Measurements from ENCODE around the gene EPX. TPM values are rescaled to one million over a fixed set of nuclear protein-coding genes. Genes with fewer than 3 reads are reported as not detected.
A peak's percentile ranks its signal among the peaks of the same experiment; 100 is the strongest.

Gene EPX
- polyA plus RNA-seq, 2 of the 4 experiments (the other 2 are of a cell fraction), result not detected

- TF ChIP-seq CBX2 (IDR thresholded peaks at IDR 0.05; ENCODE audit: borderline replicate concordance, low read depth) (no peak), KDM1A (IDR thresholded peaks at IDR 0.05; ENCODE audit: low read depth) (no peak), ESRRA (IDR thresholded peaks at IDR 0.05; ENCODE audit: borderline replicate concordance, low read length) (no peak), EHMT2 (IDR thresholded peaks at IDR 0.05; ENCODE audit: low read depth) (peak; percentile 65; the same call in 1 of the 2 replicates), RNF2 (IDR thresholded peaks at IDR 0.05; ENCODE audit: borderline replicate concordance, low read depth) (no peak), ELK1 (IDR thresholded peaks at IDR 0.05; ENCODE audit: low read depth, low read length) (no peak), KDM5A (IDR thresholded peaks at IDR 0.05) (peak; percentile 88), MYC (IDR thresholded peaks at IDR 0.05; ENCODE audit: borderline replicate concordance, low read length) (peak; percentile 49; the same call in 1 of the 2 replicates), TFCP2L1 (CRISPR knock-in tag; IDR thresholded peaks at IDR 0.05) (0 out of 2 replicates have a peak, but pooled peaks have one; percentile 26), E2F6 (IDR thresholded peaks at IDR 0.05; ENCODE audit: borderline replicate concordance, low read depth) (peak; percentile 74), PBX3 (IDR thresholded peaks at IDR 0.05) (0 out of 2 replicates have a peak, but pooled peaks have one; percentile 29), TP53 (CRISPR knock-in tag; IDR thresholded peaks at IDR 0.05) (peak; percentile 71; the same call in 1 of the 2 replicates), BHLHE40 (IDR thresholded peaks at IDR 0.05; ENCODE audit: low read depth, low read length) (no peak), FOXS1 (CRISPR knock-in tag; IDR thresholded peaks at IDR 0.05) (peak; percentile 21; the same call in 1 of the 2 replicates), NFE2L2 (conservative IDR thresholded peaks at IDR 0.05; ENCODE audit: low read length) (no peak), CTCF (IDR thresholded peaks at IDR 0.05) (peak; percentile 34; the same call in 2 of the 3 replicates), HOXB5 (CRISPR knock-in tag; IDR thresholded peaks at IDR 0.05) (peak; percentile 61), ZSCAN20 (CRISPR knock-in tag; IDR thresholded peaks at IDR 0.05) (no peak), SMC3 (IDR thresholded peaks at IDR 0.05) (no peak), GATA3 (IDR thresholded peaks at IDR 0.05; ENCODE audit: borderline replicate concordance) (peak; percentile 43), SREBF2 (IDR thresholded peaks at IDR 0.05) (no peak), EHF (CRISPR knock-in tag; IDR thresholded peaks at IDR 0.05) (no peak), CHD2 (IDR thresholded peaks at IDR 0.05; ENCODE audit: low read length, partially characterized antibody) (no peak), FOSL2 (IDR thresholded peaks at IDR 0.05) (no peak), FOSL2 (CRISPR knock-in tag; IDR thresholded peaks at IDR 0.05) (no peak), NR3C1 (IDR thresholded peaks at IDR 0.05) (no peak), EP300 (IDR thresholded peaks at IDR 0.05) (no peak), ZFP36 (IDR thresholded peaks at IDR 0.05; ENCODE audit: borderline replicate concordance, partially characterized antibody) (no peak), PHF8 (IDR thresholded peaks at IDR 0.05; ENCODE audit: borderline replicate concordance, low read depth) (peak; percentile 90), RARB (CRISPR knock-in tag; IDR thresholded peaks at IDR 0.05) (no peak), CEBPB (IDR thresholded peaks at IDR 0.05) (no peak), RCOR1 (IDR thresholded peaks at IDR 0.05; ENCODE audit: low read depth, low read length) (no peak), ZNF302 (CRISPR knock-in tag; IDR thresholded peaks at IDR 0.05) (0 out of 2 replicates have a peak, but pooled peaks have one; percentile 16), HDAC2 (IDR thresholded peaks at IDR 0.05) (no peak)
Observed at GRCh38 chr17:58219007-58219788, 26.7 kb downstream of the EPX start, which contains the start of gene MKS1 (continued).
